Ascending aorta (tissue), 2 donors: ENCODE measurements around the gene TMEM269. TPM values are rescaled to one million over a fixed set of nuclear protein-coding genes. Genes with fewer than 3 reads are reported as not detected.

Source experiments
- DNase-seq, 2 donors: peaks; one replicate each; pipeline ENCODE4 v3.0.0-alpha.2; 2019; ENCODE audit warnings: low spot score in 2 of 2
- H3K27ac ChIP-seq, 2 donors: fragments of 200-600 bp; sonication (generic); one replicate each; pipeline ENCODE4 v1.5.1; 2016 to 2017; ENCODE audit warnings: mild to moderate bottlenecking in 1 of 2
- H3K27me3 ChIP-seq: fragments of 200-600 bp; sonication (generic); one replicate; pipeline ENCODE4 v1.5.1; 2017
- H3K36me3 ChIP-seq, 2 donors: fragments of 200-600 bp; sonication (generic); one replicate each; pipeline ENCODE4 v1.5.1; 2016
- H3K4me1 ChIP-seq, 2 donors: fragments of 200-600 bp; sonication (generic); one replicate each; pipeline ENCODE4 v1.5.1; 2016 to 2017; ENCODE audit warnings: mild to moderate bottlenecking in 1 of 2
- H3K4me3 ChIP-seq, 2 donors: fragments of 200-600 bp; sonication (generic); one replicate each; pipeline ENCODE4 v1.5.1; 2016 to 2017; ENCODE audit warnings: mild to moderate bottlenecking in 1 of 2
- H3K9me3 ChIP-seq, 2 donors: fragments of 200-600 bp; sonication (generic); one replicate each; pipeline ENCODE4 v1.5.1; 2016
- intact Hi-C: fragments of 100-400 bp; cut with DNase I; formaldehyde crosslinking; loops from one replicate; pipeline ENCODE4 v1.15.1; 2023
- total RNA-seq: library from RNA; depleted of rRNA; stranded (reverse); fragments of >200 nt; gene quantifications from one replicate; pipeline ENCODE4 v1.1.0, GENCODE V29; 2016
- TF ChIP-seq, protein P1 (sequence below), 3 experiments: fragments of 200-600 bp in 2 of 3; fragments of 450-650 bp in 1 of 3; sonication (generic) in 2 of 3; IDR thresholded peaks; one replicate each; pipeline ENCODE4 v1.5.1; 2016 to 2019; ENCODE audit warnings: antibody characterized with exemption in 3 of 3, mild to moderate bottlenecking in 1 of 3, moderate library complexity in 1 of 3

TMEM269 gene
- total RNA-seq, 1 donor from 2014 or later: not detected

DNA sequence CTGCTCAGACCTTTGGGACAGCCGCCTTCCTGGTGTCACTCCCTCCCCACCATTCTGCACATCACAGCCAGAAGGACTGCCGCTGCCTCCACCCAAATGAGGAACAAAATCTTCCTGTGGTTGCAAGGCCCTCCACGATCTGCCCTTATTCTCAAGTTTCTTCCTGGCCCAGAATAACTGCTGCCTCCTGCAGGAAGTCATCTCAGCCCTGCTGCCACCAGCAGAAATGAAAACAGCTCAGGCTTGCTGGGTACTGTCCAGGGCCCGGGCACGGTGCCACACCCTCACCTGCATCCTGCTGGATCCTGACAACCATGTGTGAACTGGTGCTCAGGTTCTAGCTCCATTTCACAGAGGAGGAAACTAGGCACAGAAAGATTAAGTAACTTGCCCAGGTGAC is 47.5 kb upstream of the TMEM269 start:
- Histone ChIP-seq H3K9me3 (no peaks in the 10 kb centered on the region), H3K4me3 (no peak overlapping the region), H3K27me3 (no peaks in the 10 kb centered on the region), H3K27ac (no peak overlapping the region), H3K36me3 (no peaks in the 10 kb centered on the region), H3K4me1 (no peaks in the 10 kb centered on the region)
- no peak for DNase-seq
- intact Hi-C loops: no loop called here
- TF ChIP-seq, protein P1, sequence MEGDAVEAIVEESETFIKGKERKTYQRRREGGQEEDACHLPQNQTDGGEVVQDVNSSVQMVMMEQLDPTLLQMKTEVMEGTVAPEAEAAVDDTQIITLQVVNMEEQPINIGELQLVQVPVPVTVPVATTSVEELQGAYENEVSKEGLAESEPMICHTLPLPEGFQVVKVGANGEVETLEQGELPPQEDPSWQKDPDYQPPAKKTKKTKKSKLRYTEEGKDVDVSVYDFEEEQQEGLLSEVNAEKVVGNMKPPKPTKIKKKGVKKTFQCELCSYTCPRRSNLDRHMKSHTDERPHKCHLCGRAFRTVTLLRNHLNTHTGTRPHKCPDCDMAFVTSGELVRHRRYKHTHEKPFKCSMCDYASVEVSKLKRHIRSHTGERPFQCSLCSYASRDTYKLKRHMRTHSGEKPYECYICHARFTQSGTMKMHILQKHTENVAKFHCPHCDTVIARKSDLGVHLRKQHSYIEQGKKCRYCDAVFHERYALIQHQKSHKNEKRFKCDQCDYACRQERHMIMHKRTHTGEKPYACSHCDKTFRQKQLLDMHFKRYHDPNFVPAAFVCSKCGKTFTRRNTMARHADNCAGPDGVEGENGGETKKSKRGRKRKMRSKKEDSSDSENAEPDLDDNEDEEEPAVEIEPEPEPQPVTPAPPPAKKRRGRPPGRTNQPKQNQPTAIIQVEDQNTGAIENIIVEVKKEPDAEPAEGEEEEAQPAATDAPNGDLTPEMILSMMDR (IDR thresholded peaks at IDR 0.05): no peak

DNA sequence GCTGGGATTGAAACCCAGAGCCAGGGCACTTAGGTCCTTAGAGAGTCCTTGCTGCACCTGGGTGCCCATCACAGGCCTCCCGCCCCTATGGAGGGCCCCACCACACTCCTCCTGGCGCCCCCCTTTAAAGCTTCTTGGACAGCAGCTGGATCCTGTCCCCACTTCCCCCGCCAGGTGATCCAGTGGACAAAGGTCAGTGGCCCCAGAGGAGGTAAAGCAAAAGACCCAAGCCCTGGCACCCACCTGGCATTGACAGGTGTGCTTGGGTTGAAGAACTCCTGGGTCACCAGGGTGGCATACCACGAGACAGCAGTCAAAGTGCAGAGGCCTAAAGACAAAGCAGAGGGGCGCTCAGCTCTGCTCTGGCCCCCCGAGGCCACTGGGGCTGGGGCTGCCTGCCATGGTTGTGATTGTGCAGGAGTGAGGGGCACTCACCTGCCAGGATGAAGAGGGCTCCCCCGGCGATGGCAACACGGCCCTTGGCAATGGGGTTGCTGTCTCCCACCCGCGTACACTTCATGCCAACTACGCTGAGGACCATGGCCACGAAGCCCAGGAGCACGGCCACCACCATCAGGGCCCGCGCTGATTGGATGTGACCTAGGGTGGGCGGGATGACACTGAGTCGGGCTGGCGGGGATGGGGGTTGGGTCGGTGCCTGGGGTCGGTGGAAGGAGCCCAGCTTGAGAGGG is 46.7 kb upstream of the TMEM269 start:
- H3K27ac ChIP-seq: no peak overlapping the region
- no peaks in the 10 kb centered on the region for H3K9me3 ChIP-seq
- H3K4me3 ChIP-seq: no peak overlapping the region
- no peak for DNase-seq
- no peaks in the 10 kb centered on the region for H3K27me3 ChIP-seq
- no peaks in the 10 kb centered on the region for H3K4me1 ChIP-seq
- intact Hi-C loops: no loop called here
- TF ChIP-seq, protein P1 (IDR thresholded peaks at IDR 0.05): no peak
- H3K36me3 ChIP-seq: no peaks in the 10 kb centered on the region

DNA sequence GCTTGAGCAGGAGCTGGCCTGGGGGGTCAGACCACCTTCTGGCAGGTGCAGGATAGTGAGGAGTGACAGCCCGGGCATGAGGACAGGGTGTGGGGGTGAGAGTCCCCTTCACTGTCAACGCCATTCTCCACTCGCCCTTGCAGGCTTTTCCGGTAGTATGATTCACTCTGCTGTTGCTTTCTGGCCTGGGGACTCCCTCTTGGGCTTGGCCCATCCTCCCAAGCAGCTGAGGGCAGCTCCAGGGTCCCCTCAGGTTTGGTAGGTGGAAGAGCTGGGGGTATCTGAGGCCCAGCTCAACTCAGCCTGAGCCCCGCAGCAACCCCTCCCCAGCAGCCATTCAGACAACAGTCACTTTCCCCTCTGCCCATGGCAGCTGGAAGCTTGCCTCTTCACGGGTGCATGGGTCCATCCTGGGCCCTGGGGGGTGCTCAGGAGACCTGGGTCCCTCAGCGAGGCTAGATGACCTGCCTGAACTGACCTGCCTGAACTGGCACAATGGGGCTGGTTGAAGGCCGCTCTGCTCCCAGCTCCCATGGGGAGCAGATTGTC is 46.0 kb upstream of the TMEM269 start:
- H3K27ac ChIP-seq: no peak overlapping the region
- no peaks in the 10 kb centered on the region for H3K9me3 ChIP-seq
- H3K36me3 ChIP-seq: no peaks in the 10 kb centered on the region
- H3K4me3 ChIP-seq: no peak overlapping the region
- TF ChIP-seq, protein P1 (IDR thresholded peaks at IDR 0.05): no peak
- intact Hi-C loops: no loop called here
- no peak for DNase-seq
- H3K4me1 ChIP-seq: no peaks in the 10 kb centered on the region
- H3K27me3 ChIP-seq: no peaks in the 10 kb centered on the region

DNA sequence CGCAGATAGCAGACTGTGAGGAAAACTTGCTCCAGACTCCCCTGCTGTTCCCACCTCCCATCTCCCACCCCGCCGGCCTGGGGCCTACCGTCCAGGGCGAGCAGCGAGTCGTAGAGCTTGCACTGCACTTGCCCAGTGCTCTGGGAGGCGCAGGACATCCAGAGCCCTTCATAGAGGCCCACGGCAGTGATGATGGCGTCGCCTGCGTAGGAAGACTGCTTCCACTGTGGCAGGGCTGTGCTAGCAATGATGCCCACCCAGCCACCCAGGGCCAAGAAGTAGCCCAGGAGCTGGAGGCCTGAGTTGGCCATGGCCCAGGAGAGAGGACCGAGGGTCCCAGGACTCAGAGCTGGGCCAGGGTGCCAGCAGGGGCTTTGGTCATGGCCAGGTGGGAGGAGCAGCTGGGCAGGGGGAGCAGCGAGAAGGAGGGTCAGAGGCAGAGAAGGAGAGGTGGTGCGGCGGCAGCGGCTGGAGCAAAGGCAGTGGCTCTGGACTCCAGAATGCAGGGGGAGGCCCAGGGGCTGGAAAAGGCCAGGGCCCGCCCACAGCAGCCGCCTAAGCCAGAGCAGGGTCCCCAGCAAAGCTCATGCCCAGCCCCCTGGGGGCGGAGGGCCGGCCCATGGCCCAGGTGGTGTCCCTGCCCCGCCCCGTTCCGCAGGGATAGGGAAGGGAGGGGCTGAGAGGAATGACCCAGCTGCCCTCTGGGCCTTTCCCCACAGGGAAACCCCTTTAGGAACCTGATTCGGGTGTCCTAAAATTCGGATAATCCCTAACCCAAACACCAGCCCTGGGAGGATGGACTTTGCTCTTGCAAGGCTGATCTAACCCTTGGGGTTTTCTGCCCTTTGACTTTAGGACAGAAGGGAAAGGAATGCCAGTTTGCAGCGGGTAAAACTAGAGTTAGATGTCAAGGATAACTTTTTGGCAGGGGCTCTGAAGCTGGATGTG is 44.8 kb upstream of the TMEM269 start, which contains the start of gene CLDN19:
Gene CLDN19 (minus strand): TSS at position 484 of the 948 bp plus-strand sequence. CDS start 173 bp downstream, at position 311.
- H3K4me3 ChIP-seq: no peak within 1 kb of the TSS
- DNase-seq: no peak
- intact Hi-C loops: no loop called here
- no peaks in the 10 kb centered on the region for H3K36me3 ChIP-seq
- no peaks in the 10 kb centered on the region for H3K27me3 ChIP-seq
- no peaks in the 10 kb centered on the region for H3K4me1 ChIP-seq
- H3K27ac ChIP-seq: no peak within 1 kb of the TSS
- TF ChIP-seq, protein P1 (IDR thresholded peaks at IDR 0.05): no peak
- H3K9me3 ChIP-seq: no peaks in the 10 kb centered on the region

DNA sequence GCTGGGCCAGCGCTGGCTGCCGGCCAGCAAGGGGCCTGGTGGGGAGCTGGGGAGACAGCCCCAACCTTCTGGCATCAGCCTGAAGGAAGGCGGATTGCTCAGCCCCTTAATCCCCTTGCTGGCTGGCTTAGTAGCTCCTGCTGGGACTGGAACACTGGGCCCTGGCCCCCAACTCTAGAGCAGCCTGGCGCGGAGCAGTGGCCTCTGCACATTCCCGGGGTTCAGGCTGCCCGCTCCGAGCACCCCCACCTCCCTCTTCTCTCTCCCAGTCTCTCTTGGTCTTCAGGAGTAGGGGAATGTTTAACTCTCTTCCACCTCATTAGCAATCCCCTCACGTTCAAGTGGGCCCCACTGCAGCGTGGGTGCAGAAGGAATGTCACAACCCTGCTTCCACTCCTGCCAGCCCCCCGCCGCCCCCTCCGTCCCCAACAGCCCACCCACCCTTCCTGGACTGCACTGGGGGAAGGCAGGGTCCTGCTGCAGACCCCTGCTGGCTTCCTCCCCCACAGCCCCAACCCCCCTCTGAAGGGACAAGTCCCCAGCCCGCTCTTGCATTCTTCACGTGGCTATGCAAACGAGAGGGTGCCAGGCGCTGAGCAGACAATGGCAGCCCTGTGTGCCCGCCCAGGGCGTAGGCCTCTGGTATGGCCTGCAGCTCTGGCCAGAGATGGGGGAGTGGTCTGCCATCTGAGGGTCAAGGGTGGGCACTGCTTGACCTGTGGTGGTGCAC is 43.8 kb upstream of the TMEM269 start:
- Histone ChIP-seq H3K36me3 (peaks cover 5 to 6% of the 10 kb centered on the region in 2 donors), H3K27me3 (no peaks in the 10 kb centered on the region), H3K4me3 (no peak overlapping the region), H3K4me1 (no peaks in the 10 kb centered on the region), H3K9me3 (no peaks in the 10 kb centered on the region), H3K27ac (no peak overlapping the region)
- DNase-seq: no peak
- TF ChIP-seq, protein P1 (IDR thresholded peaks at IDR 0.05): no peak
- intact Hi-C loops: no loop called here
